ENCODE measurements around the gene PDZD8.

The PDZD8 gene

GRCh38 chr10:117284716-117285494 is 90.3 kb downstream of the PDZD8 start:
- DNase-seq, result no peak

- DNase-seq, result no peak
Measured at GRCh38 chr10:117277675-117278074, 97.6 kb downstream of the PDZD8 start.

GRCh38 chr10:117275121-117275520 is 100.1 kb downstream of the PDZD8 start:
- DNase-seq, result no peak

GRCh38 chr10:117274509-117274908 is 100.7 kb downstream of the PDZD8 start:
- no peak for DNase-seq

GRCh38 chr10:117273980-117274379 is 101.3 kb downstream of the PDZD8 start:
- DNase-seq, result no peak

GRCh38 chr10:117272195-117273076 is 102.8 kb downstream of the PDZD8 start:
- DNase-seq, result no peak

- DNase-seq, result no peak
Measured at GRCh38 chr10:117271427-117271826, 103.8 kb downstream of the PDZD8 start.

GRCh38 chr10:117268907-117269306 is 106.3 kb downstream of the PDZD8 start:
- no peak for DNase-seq

GRCh38 chr10:117268258-117268657 is 107.0 kb downstream of the PDZD8 start:
- DNase-seq, result no peak

GRCh38 chr10:117266812-117267211 is 108.4 kb downstream of the PDZD8 start:
- no peak for DNase-seq

GRCh38 chr10:117266400-117266799 is 108.8 kb downstream of the PDZD8 start:
- no peak for DNase-seq

- no peak for DNase-seq
Measured at GRCh38 chr10:117264782-117265181, 110.5 kb downstream of the PDZD8 start.

GRCh38 chr10:117262903-117263293 is 112.3 kb downstream of the PDZD8 start:
- no peak for DNase-seq

- no peak for DNase-seq
Measured at GRCh38 chr10:117262291-117262902, 112.8 kb downstream of the PDZD8 start.

- DNase-seq, result no peak
Measured at GRCh38 chr10:117261501-117261900, 113.7 kb downstream of the PDZD8 start.

- DNase-seq, result peak; percentile 37 to 40
Measured at GRCh38 chr10:117260084-117260483, 115.2 kb downstream of the PDZD8 start.

GRCh38 chr10:117259279-117259678 is 116.0 kb downstream of the PDZD8 start:
- peak; percentile 6 to 28 for DNase-seq

GRCh38 chr10:117257721-117258120 is 117.5 kb downstream of the PDZD8 start:
- no peak for DNase-seq

GRCh38 chr10:117256910-117257309 is 118.3 kb downstream of the PDZD8 start:
- DNase-seq, result no peak

- no peak for DNase-seq
Measured at GRCh38 chr10:117255835-117256460, 119.3 kb downstream of the PDZD8 start.

- no peak for DNase-seq
Measured at GRCh38 chr10:117254774-117255735, 120.2 kb downstream of the PDZD8 start.

GRCh38 chr10:117254338-117254737 is 120.9 kb downstream of the PDZD8 start:
- DNase-seq, result no peak

All from inflammatory macrophage treated with lipopolysaccharide for 1 hour (primary cell).